T-helper 9 cell (primary cell): Measurements from ENCODE around the gene TSN.
"Not testable (repeated sequence)": the region's sequence is repeated elsewhere in the genome, so short reads cannot be mapped to it uniquely, and the experiment has no call there.

Experiments used
- DNase-seq: peaks from one replicate; pipeline ENCODE4 v3.0.0-alpha.2; 2020

The TSN gene

DNA sequence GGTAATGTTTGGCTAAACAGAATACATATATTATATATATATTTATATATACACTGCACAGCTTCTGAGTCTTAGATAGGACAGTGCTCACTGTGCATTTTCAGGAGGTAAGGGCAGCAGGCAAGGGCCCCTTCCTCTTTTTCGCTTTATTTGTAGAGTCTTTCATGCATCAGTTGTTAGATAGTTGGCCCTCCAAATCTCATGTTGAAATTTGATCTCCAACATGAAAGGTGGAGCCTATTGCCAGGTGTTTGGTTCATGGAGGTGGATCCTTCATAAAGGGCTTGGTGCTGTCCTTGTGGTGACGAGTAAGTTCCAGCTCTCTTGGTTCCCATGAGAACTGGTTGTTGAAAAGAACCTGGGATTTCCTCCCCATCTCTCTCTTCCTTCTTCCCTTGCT is 48.1 kb downstream of the TSN start:
- no peak for DNase-seq

DNA sequence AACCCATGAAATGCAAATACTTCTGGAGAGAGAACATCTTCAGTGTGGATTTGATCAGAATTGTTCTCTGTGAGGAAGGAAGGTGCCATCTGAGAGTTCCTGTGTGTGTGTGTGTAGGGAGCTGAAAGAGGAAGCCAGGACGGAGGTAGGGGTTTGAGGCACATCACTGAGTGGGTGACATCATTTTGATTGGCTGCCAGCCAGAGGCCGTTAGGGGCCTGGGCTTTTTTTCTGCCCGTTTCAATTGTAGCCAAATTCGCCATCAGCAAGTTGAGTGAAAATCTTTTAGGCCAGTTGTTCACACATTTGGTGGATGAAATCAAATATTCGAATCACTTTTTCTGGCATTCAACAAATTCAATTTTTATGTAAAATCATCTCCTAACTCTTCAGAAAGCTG is 48.9 kb downstream of the TSN start:
- DNase-seq, result no peak

DNA sequence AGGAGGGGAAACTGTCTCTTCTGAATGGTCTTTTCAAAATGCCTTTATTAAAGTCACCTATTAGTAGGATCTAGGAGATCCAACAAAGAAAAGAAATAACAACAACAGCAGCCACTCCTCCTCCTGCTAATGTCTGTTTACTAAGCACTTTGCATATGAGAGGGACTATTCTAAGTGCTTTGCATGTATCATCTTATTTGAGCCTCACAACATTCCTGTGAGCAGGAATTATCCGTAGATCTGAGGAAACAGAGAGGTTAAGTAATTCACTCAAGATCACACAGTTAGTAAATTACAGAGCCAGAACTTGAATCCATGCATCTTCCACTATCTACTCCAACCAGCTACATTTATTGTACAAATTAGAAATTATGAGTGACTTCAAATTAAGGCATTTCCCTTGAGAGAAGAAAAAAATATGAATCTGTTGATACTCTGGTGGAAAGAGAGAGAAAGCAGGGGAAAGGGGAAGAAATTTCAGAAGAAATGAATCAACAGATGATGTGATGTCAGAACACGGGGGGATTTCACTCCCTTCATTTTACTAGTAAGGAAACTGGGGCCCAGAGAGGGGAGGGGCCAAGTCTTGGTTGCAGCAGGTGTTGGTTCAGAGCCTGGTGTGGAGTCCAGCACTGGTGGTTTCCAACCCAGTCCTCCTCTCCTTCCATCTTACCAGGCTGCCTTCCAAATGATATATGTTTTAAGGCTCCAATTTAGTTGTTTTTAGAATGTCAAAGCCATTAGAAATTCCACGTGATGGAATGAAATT is 49.7 kb downstream of the TSN start:
- DNase-seq, result no peak

DNA sequence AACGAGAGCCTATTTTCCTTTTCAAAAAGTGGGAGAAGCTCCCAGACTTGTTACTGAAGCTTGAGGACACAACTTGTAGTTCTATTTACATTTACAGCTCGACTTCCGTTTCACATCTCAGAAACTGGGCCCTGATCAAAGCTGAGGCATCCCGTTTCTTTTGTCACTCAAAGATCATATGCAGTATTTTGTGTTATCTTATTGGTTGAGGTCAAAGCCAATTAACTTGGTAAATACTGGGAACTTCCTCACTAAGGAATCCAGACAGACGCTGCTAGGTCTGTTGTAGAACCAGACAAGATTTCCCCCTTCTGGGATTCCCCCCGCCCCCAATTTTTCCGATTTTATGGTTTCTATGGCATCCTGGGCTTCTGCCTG is 50.3 kb downstream of the TSN start:
- no peak for DNase-seq

DNA sequence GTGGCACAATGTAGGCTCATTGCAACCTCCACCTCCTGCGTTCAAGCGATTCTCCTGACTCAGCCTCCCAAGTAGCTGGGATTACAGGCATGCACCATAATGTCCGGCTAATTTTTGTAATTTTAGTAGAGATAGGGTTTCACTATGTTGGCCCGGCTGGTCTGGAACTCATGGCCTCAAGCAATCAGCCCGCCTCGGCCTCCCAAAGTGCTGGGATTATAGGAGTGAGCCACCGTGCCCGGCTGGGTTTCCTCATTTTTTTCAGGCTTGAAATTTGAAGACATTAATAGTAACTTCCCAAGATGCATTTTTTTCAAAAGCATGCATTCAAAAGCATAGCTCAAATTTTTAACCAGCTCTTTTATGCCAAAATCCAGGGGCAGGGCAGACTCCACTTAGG is 52.3 kb downstream of the TSN start:
- not testable (repeated sequence) for DNase-seq

DNA sequence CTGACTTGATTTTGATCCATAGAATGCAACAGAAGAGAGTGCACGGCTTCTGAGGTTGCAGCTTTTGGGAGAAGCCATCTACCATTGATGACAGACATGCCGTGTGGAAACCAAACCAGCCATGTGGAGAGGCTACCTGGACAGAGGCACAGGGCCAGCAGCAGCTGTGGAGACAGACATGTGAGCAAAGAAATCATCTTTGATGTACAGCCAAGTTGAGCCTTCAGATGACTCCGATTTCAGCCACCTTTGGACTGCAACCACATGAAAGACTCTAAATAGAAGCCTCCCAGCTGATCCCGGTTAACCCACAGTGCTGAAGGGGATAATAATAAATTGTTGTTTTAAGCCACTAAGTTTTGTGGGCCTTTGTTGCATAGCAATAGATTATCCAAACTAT is 54.2 kb downstream of the TSN start:
- DNase-seq, result no peak

DNA sequence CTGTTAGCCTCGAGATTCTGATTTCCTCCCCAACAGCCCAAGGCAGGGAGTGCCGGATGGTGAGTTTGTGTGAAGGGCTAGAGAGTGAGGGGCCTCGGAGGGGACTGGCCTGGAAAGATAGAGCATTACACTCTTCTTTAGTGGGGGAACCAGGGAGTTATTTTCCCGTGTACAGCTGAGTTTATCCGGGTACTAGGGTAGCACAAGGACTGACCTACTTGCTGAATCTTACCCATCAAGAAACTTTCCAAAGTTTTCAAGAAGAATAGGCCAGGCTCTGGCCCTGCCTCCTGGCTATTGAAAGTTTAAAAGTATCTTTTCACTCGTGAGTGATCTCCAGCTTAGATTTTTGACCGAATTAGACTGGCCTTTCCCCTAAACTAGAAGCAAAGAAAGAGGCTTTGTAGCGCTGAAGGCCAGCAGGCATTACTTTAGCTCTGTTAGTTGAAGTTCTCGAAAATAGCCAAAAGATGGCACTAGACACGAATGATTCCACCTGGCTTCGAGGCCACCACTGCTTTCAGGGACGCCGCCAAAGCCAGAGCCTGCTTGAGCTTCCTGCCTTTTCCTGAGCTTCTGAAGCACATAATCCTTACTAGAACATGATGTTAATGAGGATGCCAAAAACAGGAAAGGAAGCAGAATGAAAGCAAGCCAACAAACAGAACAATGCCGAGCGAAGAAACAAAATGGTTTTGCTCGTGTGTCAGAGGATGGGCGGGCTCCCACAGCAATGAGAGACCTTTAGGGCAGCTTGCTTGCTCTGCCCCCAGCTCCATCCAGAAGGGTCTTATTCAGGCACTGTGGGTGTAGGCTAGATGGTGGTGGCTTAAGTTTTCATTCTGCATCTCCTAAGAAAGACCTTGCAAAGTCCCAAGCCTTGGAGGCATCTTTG is 55.8 kb downstream of the TSN start:
- no peak for DNase-seq

DNA sequence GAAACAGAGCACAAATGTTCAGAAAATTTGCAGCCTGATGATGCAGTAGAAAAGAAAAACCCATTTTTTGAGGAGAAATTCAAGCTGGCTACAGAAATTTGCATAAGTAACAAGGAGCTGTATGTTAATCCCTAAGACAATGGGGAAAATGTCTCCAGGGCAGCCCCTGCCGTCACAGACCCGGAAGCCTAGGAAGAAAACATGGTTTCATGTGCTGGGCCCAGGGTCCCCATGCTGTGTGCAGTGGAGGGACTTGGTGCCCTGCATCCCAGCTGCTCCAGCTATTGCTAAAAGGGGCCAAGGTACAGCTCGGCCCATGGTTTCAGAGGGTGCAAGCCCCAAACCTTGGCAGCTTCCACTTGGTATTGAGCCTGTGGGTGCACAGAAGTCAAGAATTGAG is 57.6 kb downstream of the TSN start:
- DNase-seq, result not testable (repeated sequence)

DNA sequence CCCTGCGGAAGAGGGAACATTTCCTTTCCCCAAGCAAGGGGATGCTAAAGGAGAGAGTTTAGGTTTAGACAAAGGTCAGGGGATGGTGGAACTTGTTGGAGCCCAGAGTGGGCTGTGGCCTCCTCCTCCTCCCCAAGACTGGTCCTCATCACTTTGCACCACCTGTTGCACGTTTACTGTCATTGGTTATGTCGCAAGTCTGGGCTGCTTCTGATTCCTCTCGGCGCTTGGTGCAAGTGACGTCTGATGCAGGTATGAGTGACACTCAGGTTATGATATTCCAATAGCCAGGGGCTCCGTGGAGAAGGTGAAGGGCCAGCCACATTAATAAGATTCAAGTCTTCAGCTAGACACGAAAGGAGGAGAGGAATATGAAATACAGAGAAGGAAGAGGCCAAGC is 59.8 kb downstream of the TSN start:
- DNase-seq, result no peak

DNA sequence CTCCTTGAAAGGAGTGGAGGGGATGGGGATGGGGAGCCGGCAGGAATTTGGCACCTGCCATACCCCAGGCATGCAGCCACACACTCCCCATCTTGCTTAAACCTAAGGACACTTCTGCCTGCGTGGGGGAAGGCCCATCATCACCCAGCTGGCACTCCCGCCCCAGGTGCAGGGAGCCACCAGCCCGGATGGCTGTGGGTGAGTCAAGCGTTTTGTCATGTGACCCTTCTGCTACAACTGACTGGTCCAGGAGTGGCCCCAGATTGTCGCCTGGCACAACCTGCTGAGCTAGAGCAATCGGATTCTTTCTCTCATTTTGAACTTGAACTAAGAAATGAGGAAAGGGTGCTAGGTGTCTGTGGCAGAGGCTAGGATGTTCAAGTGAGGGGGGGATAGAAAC is 61.3 kb downstream of the TSN start:
- no peak for DNase-seq

DNA sequence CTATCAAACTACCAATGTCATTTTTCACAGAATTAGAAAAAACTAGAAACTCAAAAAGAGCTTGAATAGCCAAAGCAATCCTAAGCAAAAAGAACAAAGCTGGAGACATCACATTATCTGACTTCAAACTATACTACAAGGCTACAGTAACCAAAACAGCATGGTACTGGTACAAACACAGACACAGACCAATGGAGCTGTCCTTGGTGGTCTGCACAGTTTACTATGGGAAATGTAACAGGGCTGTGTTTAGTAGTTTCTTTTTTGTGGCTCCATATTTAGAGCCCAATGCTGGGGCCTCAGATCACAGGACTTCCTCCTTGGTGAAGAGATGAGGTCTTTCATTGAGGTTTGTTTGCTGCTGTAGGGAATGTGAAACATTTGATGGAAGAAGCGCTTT is 61.9 kb downstream of the TSN start:
- not testable (repeated sequence) for DNase-seq
